Activated T-cell treated with anti-CD3 and anti-CD28 coated beads, Interleukin-2, amount 50 U/mL, for 24 hours (primary cell): ENCODE results near the gene SDS.

ENCODE experiments used
- DNase-seq: peaks from one replicate; pipeline ENCODE4 v3.0.0-alpha.2; 2020
- H3K27ac Mint-ChIP-seq: 2 replicates; pipeline ENCODE4 v1.8.0; 2020; ENCODE audit warnings: mild to moderate bottlenecking, mixed read lengths
- H3K27me3 Mint-ChIP-seq: 2 replicates; pipeline ENCODE4 v1.8.0; 2020; ENCODE audit warnings: mixed read lengths
- H3K36me3 Mint-ChIP-seq: 2 replicates; pipeline ENCODE4 v1.8.0; 2020; ENCODE audit warnings: low read depth, mixed read lengths
- H3K4me1 Mint-ChIP-seq: 2 replicates; pipeline ENCODE4 v1.8.0; 2020; ENCODE audit warnings: low read depth, mixed read lengths
- H3K4me3 Mint-ChIP-seq: 2 replicates; pipeline ENCODE4 v1.8.0; 2020; ENCODE audit warnings: mild to moderate bottlenecking, moderate library complexity, mixed read lengths
- H3K9me3 Mint-ChIP-seq: 2 replicates; pipeline ENCODE4 v1.8.0; 2020; ENCODE audit warnings: mixed read lengths

The SDS gene

GRCh38 chr12:113397497-113398197 is 6.0 kb downstream of the SDS start:
- H3K36me3 Mint-ChIP-seq = peaks cover 2% of the 10 kb centered on the region
- H3K4me1 Mint-ChIP-seq = no peaks in the 10 kb centered on the region
- H3K27ac Mint-ChIP-seq = no peak overlapping the region
- H3K4me3 Mint-ChIP-seq = no peak overlapping the region
- H3K27me3 Mint-ChIP-seq = peaks cover 11% of the 10 kb centered on the region
- DNase-seq = no peak
- H3K9me3 Mint-ChIP-seq = no peaks in the 10 kb centered on the region

- no peak for DNase-seq
- Mint-ChIP-seq H3K27me3 (peaks cover 10% of the 10 kb centered on the region), H3K9me3 (no peaks in the 10 kb centered on the region), H3K36me3 (peaks cover 3% of the 10 kb centered on the region), H3K4me1 (no peaks in the 10 kb centered on the region), H3K4me3 (no peak overlapping the region), H3K27ac (no peak overlapping the region)
Measured at GRCh38 chr12:113396828-113397496, 6.7 kb downstream of the SDS start.

GRCh38 chr12:113396200-113396599 is 7.5 kb downstream of the SDS start:
- Mint-ChIP-seq H3K27ac (no peak overlapping the region), H3K36me3 (peaks cover 6% of the 10 kb centered on the region), H3K9me3 (no peaks in the 10 kb centered on the region), H3K4me3 (no peak overlapping the region), H3K27me3 (peaks cover 10% of the 10 kb centered on the region), H3K4me1 (no peaks in the 10 kb centered on the region)
- no peak for DNase-seq

- H3K27me3 Mint-ChIP-seq = peaks cover 7% of the 10 kb centered on the region
- H3K36me3 Mint-ChIP-seq = peaks cover 6% of the 10 kb centered on the region
- H3K9me3 Mint-ChIP-seq = no peaks in the 10 kb centered on the region
- H3K4me3 Mint-ChIP-seq = no peak overlapping the region
- H3K4me1 Mint-ChIP-seq = no peaks in the 10 kb centered on the region
- H3K27ac Mint-ChIP-seq = no peak overlapping the region
- no peak for DNase-seq
Measured at GRCh38 chr12:113395119-113395518, 8.6 kb downstream of the SDS start.

- H3K27ac Mint-ChIP-seq = no peak overlapping the region
- H3K4me1 Mint-ChIP-seq = no peaks in the 10 kb centered on the region
- peaks cover 3% of the 10 kb centered on the region for H3K27me3 Mint-ChIP-seq
- H3K9me3 Mint-ChIP-seq = no peaks in the 10 kb centered on the region
- H3K36me3 Mint-ChIP-seq = peaks cover 9% of the 10 kb centered on the region
- H3K4me3 Mint-ChIP-seq = no peak overlapping the region
- DNase-seq = no peak
Measured at GRCh38 chr12:113393749-113394148, 9.9 kb downstream of the SDS start.

- H3K27ac Mint-ChIP-seq = no peak overlapping the region
- no peak for DNase-seq
Measured at GRCh38 chr12:113392988-113393579, 10.6 kb downstream of the SDS start.

GRCh38 chr12:113392520-113392919 is 11.2 kb downstream of the SDS start:
- no peaks in the 10 kb centered on the region for H3K27me3 Mint-ChIP-seq
- H3K36me3 Mint-ChIP-seq = peaks cover 18% of the 10 kb centered on the region
- H3K4me1 Mint-ChIP-seq = no peaks in the 10 kb centered on the region
- no peak overlapping the region for H3K4me3 Mint-ChIP-seq
- no peaks in the 10 kb centered on the region for H3K9me3 Mint-ChIP-seq
- no peak for DNase-seq
- no peak overlapping the region for H3K27ac Mint-ChIP-seq

More at GRCh38 chr12:113392988-113393579, 10.6 kb downstream of the SDS start:
- H3K27me3 Mint-ChIP-seq = peaks cover 3% of the 10 kb centered on the region
- H3K9me3 Mint-ChIP-seq = no peaks in the 10 kb centered on the region
- no peak overlapping the region for H3K4me3 Mint-ChIP-seq
- H3K4me1 Mint-ChIP-seq = no peaks in the 10 kb centered on the region
- peaks cover 15% of the 10 kb centered on the region for H3K36me3 Mint-ChIP-seq

- Mint-ChIP-seq H3K36me3 (peaks cover 25% of the 10 kb centered on the region), H3K4me1 (no peaks in the 10 kb centered on the region), H3K27me3 (no peaks in the 10 kb centered on the region), H3K27ac (no peak overlapping the region), H3K4me3 (no peak overlapping the region), H3K9me3 (no peaks in the 10 kb centered on the region)
- no peak for DNase-seq
Measured at GRCh38 chr12:113391650-113392337, 11.9 kb downstream of the SDS start.

GRCh38 chr12:113391145-113391544 is 12.5 kb downstream of the SDS start:
- H3K4me3 Mint-ChIP-seq = no peak overlapping the region
- peaks cover 30% of the 10 kb centered on the region for H3K36me3 Mint-ChIP-seq
- H3K27ac Mint-ChIP-seq = no peak overlapping the region
- no peak for DNase-seq
- H3K9me3 Mint-ChIP-seq = no peaks in the 10 kb centered on the region
- no peaks in the 10 kb centered on the region for H3K27me3 Mint-ChIP-seq
- H3K4me1 Mint-ChIP-seq = no peaks in the 10 kb centered on the region

- no peak overlapping the region for H3K27ac Mint-ChIP-seq
- no peak overlapping the region for H3K4me3 Mint-ChIP-seq
- H3K36me3 Mint-ChIP-seq = peaks cover 36% of the 10 kb centered on the region
- H3K4me1 Mint-ChIP-seq = no peaks in the 10 kb centered on the region
- DNase-seq = no peak
- no peaks in the 10 kb centered on the region for H3K27me3 Mint-ChIP-seq
- H3K9me3 Mint-ChIP-seq = no peaks in the 10 kb centered on the region
Measured at GRCh38 chr12:113390064-113391043, 13.3 kb downstream of the SDS start.

- no peaks in the 10 kb centered on the region for H3K9me3 Mint-ChIP-seq
- DNase-seq = no peak
- no peak overlapping the region for H3K4me3 Mint-ChIP-seq
- H3K36me3 Mint-ChIP-seq = peaks cover 51% of the 10 kb centered on the region
- H3K4me1 Mint-ChIP-seq = no peaks in the 10 kb centered on the region
- no peak overlapping the region for H3K27ac Mint-ChIP-seq
- no peaks in the 10 kb centered on the region for H3K27me3 Mint-ChIP-seq
Measured at GRCh38 chr12:113388351-113388750, 15.3 kb downstream of the SDS start.

- Mint-ChIP-seq H3K27me3 (no peaks in the 10 kb centered on the region), H3K9me3 (no peaks in the 10 kb centered on the region), H3K36me3 (peaks cover 53% of the 10 kb centered on the region), H3K4me1 (no peaks in the 10 kb centered on the region), H3K27ac (no peak overlapping the region), H3K4me3 (no peak overlapping the region)
- no peak for DNase-seq
Measured at GRCh38 chr12:113387631-113388030, 16.1 kb downstream of the SDS start.

- H3K27ac Mint-ChIP-seq = no peak overlapping the region
- H3K4me1 Mint-ChIP-seq = no peaks in the 10 kb centered on the region
- H3K9me3 Mint-ChIP-seq = no peaks in the 10 kb centered on the region
- no peak for DNase-seq
- peaks cover 57% of the 10 kb centered on the region for H3K36me3 Mint-ChIP-seq
- no peak overlapping the region for H3K4me3 Mint-ChIP-seq
- H3K27me3 Mint-ChIP-seq = no peaks in the 10 kb centered on the region
Measured at GRCh38 chr12:113386866-113387566, 16.7 kb downstream of the SDS start.
